B cell (primary cell): Measurements from ENCODE around the gene TMEM18. TPM values are rescaled to one million over a fixed set of nuclear protein-coding genes. Genes with fewer than 3 reads are reported as not detected.

Source experiments
- ATAC-seq: fragments of 200-7000 bp; cut with Tn5 transposase; one replicate; pipeline ENCODE4 v1.10.0; 2021; ENCODE audit warnings: low read depth, mild to moderate bottlenecking, moderate number of reproducible peaks, moderate library complexity
- CTCF ChIA-PET: fragments of 350-600 bp; sonication (Branson Sonifier 250); formaldehyde crosslinking; loops from one replicate; lab custom pipeline; 2021; ENCODE audit warnings: antibody characterized with exemption, inconsistent platforms; lab: Charles Lee
- POLR2A ChIA-PET: fragments of 350-600 bp; sonication (Branson Sonifier 250); formaldehyde crosslinking; loops from one replicate; lab custom pipeline; 2021; ENCODE audit warnings: antibody characterized with exemption; lab: Charles Lee
- DNase-seq: peaks from one replicate; pipeline ENCODE4 v3.0.0; 2013
- H2AFZ ChIP-seq: 2 replicates; pipeline ENCODE4 v1.6.1; 2012; ENCODE audit warnings: mild to moderate bottlenecking, low read depth, low read length; ENCODE audit not compliant: insufficient read depth, poor library complexity, severe bottlenecking
- H3K27ac ChIP-seq, 2 donors: 1 replicate in 1 of 2; 2 replicates in 1 of 2; pipeline ENCODE4 v1.5.1; 2012 to 2013; ENCODE audit warnings: low read length in 2 of 2, mild to moderate bottlenecking in 2 of 2, moderate library complexity in 1 of 2
- H3K27me3 ChIP-seq, 4 experiments: fragments of 200-600 bp in 1 of 4; sonication (generic) in 1 of 4; replicated peaks in 1 of 4; 1 replicate in 2 of 4; 2 replicates in 2 of 4; pipeline versions ENCODE4 v1.6.1 to v1.7.0; 2013 to 2016; ENCODE audit warnings: low read length in 3 of 4, mild to moderate bottlenecking in 2 of 4, mixed read lengths in 1 of 4, moderate library complexity in 1 of 4; ENCODE audit not compliant: insufficient read depth in 4 of 4, control insufficient read depth in 3 of 4; ENCODE audit errors: control extremely low read depth in 1 of 4
- H3K36me3 ChIP-seq, 2 experiments: replicated peaks in 1 of 2; 1 replicate in 1 of 2; 2 replicates in 1 of 2; pipeline versions ENCODE4 v1.6.1 to v1.7.1; 2013; ENCODE audit warnings: low read length in 1 of 2; ENCODE audit not compliant: insufficient read depth in 2 of 2, control insufficient read depth in 1 of 2; ENCODE audit errors: control extremely low read depth in 1 of 2, extremely low read depth in 1 of 2
- H3K4me1 ChIP-seq, 2 donors: fragments of 200-600 bp in 1 of 2; sonication (generic) in 1 of 2; 1 replicate in 1 of 2; 2 replicates in 1 of 2; pipeline versions ENCODE4 v1.5.1 to v1.6.1; 2013 to 2017; ENCODE audit warnings: low read length in 2 of 2; ENCODE audit not compliant: control insufficient read depth in 2 of 2, insufficient read depth in 2 of 2
- H3K4me2 ChIP-seq: replicated peaks from 2 replicates; pipeline ENCODE3; 2012; ENCODE audit warnings: mild to moderate bottlenecking, low read depth, low read length; ENCODE audit not compliant: poor library complexity, severe bottlenecking
- H3K4me3 ChIP-seq, 5 experiments: fragments of 200-600 bp in 1 of 5; sonication (generic) in 1 of 5; 1 replicate in 3 of 5; 2 replicates in 2 of 5; pipeline versions ENCODE4 v1.5.1 to v1.7.0; 2011 to 2016; ENCODE audit warnings: low read length in 4 of 5, mild to moderate bottlenecking in 4 of 5, low read depth in 2 of 5, control low read depth in 1 of 5, moderate library complexity in 1 of 5; ENCODE audit not compliant: insufficient read depth in 1 of 5; ENCODE audit errors: control extremely low read depth in 1 of 5, extremely low read depth in 1 of 5
- H3K79me2 ChIP-seq: fragments of 200-600 bp; sonication (generic); one replicate; pipeline ENCODE4 v1.6.0; 2016; ENCODE audit warnings: low read length; ENCODE audit not compliant: control insufficient read depth, insufficient read depth
- H3K9ac ChIP-seq: fragments of 200-600 bp; sonication (generic); 2 replicates; pipeline ENCODE4 v1.6.1; 2017; ENCODE audit warnings: mild to moderate bottlenecking, low read length, moderate library complexity
- H3K9me3 ChIP-seq, 3 donors: one replicate each; pipeline versions ENCODE4 v1.6.1 to v1.7.1; 2013; ENCODE audit warnings: low read length in 2 of 3; ENCODE audit not compliant: control insufficient read depth in 2 of 3, insufficient read depth in 1 of 3; ENCODE audit errors: control extremely low read depth in 1 of 3
- H4K20me1 ChIP-seq: 2 replicates; pipeline ENCODE4 v1.6.0; 2012; ENCODE audit warnings: mild to moderate bottlenecking, low read length; ENCODE audit not compliant: insufficient read depth, control insufficient read depth, poor library complexity, severe bottlenecking
- H3K27ac Mint-ChIP-seq: one replicate; pipeline ENCODE4 v1.8.0; 2021; ENCODE audit warnings: mixed read lengths
- H3K27me3 Mint-ChIP-seq: one replicate; pipeline ENCODE4 v1.8.0; 2021; ENCODE audit warnings: mixed read lengths
- H3K4me1 Mint-ChIP-seq: one replicate; pipeline ENCODE4 v1.8.0; 2021; ENCODE audit warnings: mixed read lengths
- H3K4me3 Mint-ChIP-seq: one replicate; pipeline ENCODE4 v1.8.0; 2021; ENCODE audit warnings: mixed read lengths
- H3K9me3 Mint-ChIP-seq: one replicate; pipeline ENCODE4 v1.8.0; 2022; ENCODE audit warnings: mixed read lengths; ENCODE audit not compliant: insufficient read depth
- CTCF ChIP-seq: fragments of 200-600 bp; IDR thresholded peaks from one replicate; pipeline ENCODE4 v1.8.0; 2022; ENCODE audit warnings: antibody characterized with exemption, mild to moderate bottlenecking
- EZH2 ChIP-seq: IDR thresholded peaks from 2 replicates; pipeline ENCODE4 v1.6.1; 2012; ENCODE audit warnings: borderline replicate concordance, low read depth, mild to moderate bottlenecking, moderate library complexity, low read length; ENCODE audit not compliant: insufficient read depth, poor library complexity, severe bottlenecking
- WGBS: methylation state at CpG from one replicate; pipeline ENCODE4 v1.1.5; 2013; ENCODE audit warnings: missing lambda C conversion rate; ENCODE audit not compliant: insufficient coverage; 5-methylcytosine and 5-hydroxymethylcytosine counted together
- intact Hi-C: fragments of 100-400 bp; cut with micrococcal nuclease; formaldehyde crosslinking; loops from one replicate; pipeline ENCODE4 v1.10.0; 2022
- polyA plus RNA-seq: library from polyadenylated mRNA; depleted of rRNA; stranded (reverse); fragments of >200 nt; gene quantifications from 2 replicates; pipeline ENCODE4 v1.2.3, GENCODE V29; 2012
- total RNA-seq, 2 donors: library from RNA; stranded (reverse); fragments of 120-200 nt in 1 of 2; gene quantifications; 1 replicate in 1 of 2; 2 replicates in 1 of 2; pipeline versions ENCODE4 v1.2.3 to v1.2.4, GENCODE V29; 2013 to 2022

The TMEM18 gene
- total and polyA plus RNA-seq, 2 donors (not counting 1 experiment from before 2014, with no cell fraction given): 14.4 to 38.5 TPM

DNA sequence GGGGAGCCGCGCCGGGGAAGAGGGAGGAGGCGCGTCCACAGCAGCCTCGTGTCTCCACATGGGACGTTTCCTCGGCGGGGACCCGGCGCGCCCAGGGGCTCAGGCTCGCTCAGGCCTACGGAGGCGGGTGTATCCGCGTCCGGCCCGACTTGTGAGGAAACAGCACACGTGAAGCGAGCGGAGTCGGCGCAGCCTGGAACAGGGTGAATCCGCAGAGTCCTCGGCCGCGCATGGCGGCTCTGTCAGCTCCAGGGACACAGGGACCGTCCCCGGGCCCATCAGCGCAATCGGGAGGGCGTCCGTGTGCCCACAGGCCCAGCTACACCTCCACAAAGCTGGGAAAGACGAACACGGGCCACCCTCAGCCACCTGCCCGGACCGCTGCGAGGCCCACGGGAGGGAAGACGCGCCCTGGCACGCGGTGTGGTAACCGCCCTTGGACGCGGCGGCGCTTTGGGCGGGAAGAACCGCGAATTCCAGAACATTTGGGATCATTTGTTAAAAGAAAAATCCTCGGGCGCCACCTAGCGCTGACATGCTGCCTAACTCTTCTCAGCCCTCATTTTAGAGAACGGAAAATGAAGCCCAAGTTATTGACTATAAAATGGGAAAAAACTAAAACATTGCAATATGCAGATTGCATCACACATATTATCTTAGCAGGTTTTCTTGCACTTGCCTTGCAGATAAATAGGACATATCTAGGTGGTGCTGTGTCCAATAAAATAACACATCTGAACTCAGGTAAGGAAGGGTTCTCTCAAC lies 40.4 kb downstream of the TMEM18 start:
- Histone ChIP-seq H3K9ac (peak overlapping the region; percentile 66), H2AFZ (peak overlapping the region; percentile 97), H3K4me1 (peaks cover 7 to 8% of the 10 kb centered on the region in 2 donors), H3K9me3 (no peaks in the 10 kb centered on the region), H3K27me3 (peaks cover 0 to 10% (median 0%) of the 10 kb centered on the region in 4 experiments), H3K4me3 (peak overlapping the region in 4 of 5 experiments; percentile 49 to 65 (median 56)), H3K79me2 (no peaks in the 10 kb centered on the region), H3K36me3 (no peaks in the 10 kb centered on the region), H3K27ac (peak overlapping the region in 1 of 2 donors; percentile 43), H3K4me2 (peak overlapping the region; percentile 91), H4K20me1 (no peaks in the 10 kb centered on the region)
- 15% methylated on average over 52 of the region's 57 CpGs for WGBS
- DNase-seq (peak; percentile 72), ATAC-seq (peak; percentile 70)
- Mint-ChIP-seq H3K27ac (peak overlapping the region; percentile 80), H3K4me1 (peaks cover 6% of the 10 kb centered on the region), H3K9me3 (no peaks in the 10 kb centered on the region), H3K4me3 (peak overlapping the region; percentile 92), H3K27me3 (peaks cover 13% of the 10 kb centered on the region)
- TF ChIP-seq CTCF (peak; percentile 99), EZH2 (no peak)
- ChIA-PET CTCF (interaction anchor here (0.6 to 7.6 kb wide), 24 partner anchors 11 to 509 kb away, joined by 3 to 105 read pairs (median 3); no protein-coding TSS in a partner anchor), POLR2A (no interaction called here)
- intact Hi-C loops: loop anchor here (1.0 to 10.0 kb wide), 3 partner anchors 108 to 391 kb away; no protein-coding TSS in a partner anchor
